Cortex of kidney (tissue), 1 donor: Measurements from ENCODE around the gene KPNA6.

Experiments
- DNase-seq: peaks from one replicate; lab custom pipeline; 2025; lab: John Stamatoyannopoulos, UW

Gene KPNA6

GRCh38 chr1:32219022-32219421 is 111.2 kb downstream of the KPNA6 start:
- no peak for DNase-seq

GRCh38 chr1:32220746-32221580 is 113.1 kb downstream of the KPNA6 start:
- no peak for DNase-seq

- no peak for DNase-seq
Measured at GRCh38 chr1:32221581-32221979, 113.7 kb downstream of the KPNA6 start.

GRCh38 chr1:32221980-32222755 is 114.3 kb downstream of the KPNA6 start, which contains the start of the genes EIF3I and TMEM234:
EIF3I (plus strand) TSS chr1:32222407; CDS start chr1:32222442, 35 bp downstream.
TMEM234 (minus strand) TSS chr1:32222353; CDS start chr1:32222322, 31 bp downstream.
- no peak for DNase-seq

- no peak for DNase-seq
Measured at GRCh38 chr1:32223683-32224082, 115.8 kb downstream of the KPNA6 start.

GRCh38 chr1:32224285-32224684 is 116.4 kb downstream of the KPNA6 start:
- no peak for DNase-seq
